ENCODE results near the gene OLA1.

DNA sequence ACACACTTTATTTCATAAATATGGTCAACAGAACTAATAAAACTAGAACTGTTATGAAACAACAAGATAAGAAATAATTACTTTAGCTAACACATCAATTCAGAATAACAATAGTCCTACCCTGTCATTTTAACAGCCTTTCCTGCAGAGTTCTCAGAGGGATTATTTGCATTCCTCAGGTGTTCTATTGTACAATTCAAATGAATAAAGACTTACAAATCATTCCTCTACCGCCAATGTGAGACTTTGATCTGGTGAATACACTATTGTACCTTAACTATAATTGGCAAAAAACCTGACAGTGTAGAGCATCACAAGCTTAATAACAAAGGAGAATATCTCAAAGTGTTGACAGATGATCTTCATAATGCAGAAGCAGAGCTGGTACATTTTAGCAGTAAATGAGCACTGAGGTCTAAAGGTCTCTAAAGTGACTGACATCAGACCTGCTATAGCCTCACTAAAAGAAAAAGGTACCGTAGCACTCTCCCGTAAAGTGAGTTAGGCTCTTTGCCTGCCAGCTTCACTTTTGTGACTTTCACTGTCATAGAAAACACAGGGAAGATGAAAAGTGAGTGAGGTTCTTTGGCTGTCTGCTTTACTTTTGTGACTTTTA is 164.4 kb downstream of the OLA1 start:
- TF ChIP-seq, protein P1, sequence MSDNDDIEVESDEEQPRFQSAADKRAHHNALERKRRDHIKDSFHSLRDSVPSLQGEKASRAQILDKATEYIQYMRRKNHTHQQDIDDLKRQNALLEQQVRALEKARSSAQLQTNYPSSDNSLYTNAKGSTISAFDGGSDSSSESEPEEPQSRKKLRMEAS (CRISPR knock-in tag; IDR thresholded peaks at IDR 0.05), result no peak
- TF ChIP-seq, protein P2, sequence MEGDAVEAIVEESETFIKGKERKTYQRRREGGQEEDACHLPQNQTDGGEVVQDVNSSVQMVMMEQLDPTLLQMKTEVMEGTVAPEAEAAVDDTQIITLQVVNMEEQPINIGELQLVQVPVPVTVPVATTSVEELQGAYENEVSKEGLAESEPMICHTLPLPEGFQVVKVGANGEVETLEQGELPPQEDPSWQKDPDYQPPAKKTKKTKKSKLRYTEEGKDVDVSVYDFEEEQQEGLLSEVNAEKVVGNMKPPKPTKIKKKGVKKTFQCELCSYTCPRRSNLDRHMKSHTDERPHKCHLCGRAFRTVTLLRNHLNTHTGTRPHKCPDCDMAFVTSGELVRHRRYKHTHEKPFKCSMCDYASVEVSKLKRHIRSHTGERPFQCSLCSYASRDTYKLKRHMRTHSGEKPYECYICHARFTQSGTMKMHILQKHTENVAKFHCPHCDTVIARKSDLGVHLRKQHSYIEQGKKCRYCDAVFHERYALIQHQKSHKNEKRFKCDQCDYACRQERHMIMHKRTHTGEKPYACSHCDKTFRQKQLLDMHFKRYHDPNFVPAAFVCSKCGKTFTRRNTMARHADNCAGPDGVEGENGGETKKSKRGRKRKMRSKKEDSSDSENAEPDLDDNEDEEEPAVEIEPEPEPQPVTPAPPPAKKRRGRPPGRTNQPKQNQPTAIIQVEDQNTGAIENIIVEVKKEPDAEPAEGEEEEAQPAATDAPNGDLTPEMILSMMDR (IDR thresholded peaks at IDR 0.05), result no peak
- TF ChIP-seq SP1 (CRISPR knock-in tag; conservative IDR thresholded peaks at IDR 0.05) (no peak), NFE2L1 (CRISPR knock-in tag; IDR thresholded peaks at IDR 0.05) (no peak), FOXJ3 (CRISPR knock-in tag; IDR thresholded peaks at IDR 0.05; ENCODE audit: borderline replicate concordance) (no peak), JAZF1 (CRISPR knock-in tag; IDR thresholded peaks at IDR 0.05) (no peak), ZNF263 (CRISPR knock-in tag; IDR thresholded peaks at IDR 0.05; ENCODE audit: low read depth) (no peak), ZNF423 (CRISPR knock-in tag; IDR thresholded peaks at IDR 0.05) (no peak), JUN (CRISPR knock-in tag; IDR thresholded peaks at IDR 0.05) (no peak)
- TF ChIP-seq, protein P3, sequence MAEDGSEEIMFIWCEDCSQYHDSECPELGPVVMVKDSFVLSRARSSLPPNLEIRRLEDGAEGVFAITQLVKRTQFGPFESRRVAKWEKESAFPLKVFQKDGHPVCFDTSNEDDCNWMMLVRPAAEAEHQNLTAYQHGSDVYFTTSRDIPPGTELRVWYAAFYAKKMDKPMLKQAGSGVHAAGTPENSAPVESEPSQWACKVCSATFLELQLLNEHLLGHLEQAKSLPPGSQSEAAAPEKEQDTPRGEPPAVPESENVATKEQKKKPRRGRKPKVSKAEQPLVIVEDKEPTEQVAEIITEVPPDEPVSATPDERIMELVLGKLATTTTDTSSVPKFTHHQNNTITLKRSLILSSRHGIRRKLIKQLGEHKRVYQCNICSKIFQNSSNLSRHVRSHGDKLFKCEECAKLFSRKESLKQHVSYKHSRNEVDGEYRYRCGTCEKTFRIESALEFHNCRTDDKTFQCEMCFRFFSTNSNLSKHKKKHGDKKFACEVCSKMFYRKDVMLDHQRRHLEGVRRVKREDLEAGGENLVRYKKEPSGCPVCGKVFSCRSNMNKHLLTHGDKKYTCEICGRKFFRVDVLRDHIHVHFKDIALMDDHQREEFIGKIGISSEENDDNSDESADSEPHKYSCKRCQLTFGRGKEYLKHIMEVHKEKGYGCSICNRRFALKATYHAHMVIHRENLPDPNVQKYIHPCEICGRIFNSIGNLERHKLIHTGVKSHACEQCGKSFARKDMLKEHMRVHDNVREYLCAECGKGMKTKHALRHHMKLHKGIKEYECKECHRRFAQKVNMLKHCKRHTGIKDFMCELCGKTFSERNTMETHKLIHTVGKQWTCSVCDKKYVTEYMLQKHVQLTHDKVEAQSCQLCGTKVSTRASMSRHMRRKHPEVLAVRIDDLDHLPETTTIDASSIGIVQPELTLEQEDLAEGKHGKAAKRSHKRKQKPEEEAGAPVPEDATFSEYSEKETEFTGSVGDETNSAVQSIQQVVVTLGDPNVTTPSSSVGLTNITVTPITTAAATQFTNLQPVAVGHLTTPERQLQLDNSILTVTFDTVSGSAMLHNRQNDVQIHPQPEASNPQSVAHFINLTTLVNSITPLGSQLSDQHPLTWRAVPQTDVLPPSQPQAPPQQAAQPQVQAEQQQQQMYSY (CRISPR knock-in tag; IDR thresholded peaks at IDR 0.05), result no peak
- TF ChIP-seq, protein P4, sequence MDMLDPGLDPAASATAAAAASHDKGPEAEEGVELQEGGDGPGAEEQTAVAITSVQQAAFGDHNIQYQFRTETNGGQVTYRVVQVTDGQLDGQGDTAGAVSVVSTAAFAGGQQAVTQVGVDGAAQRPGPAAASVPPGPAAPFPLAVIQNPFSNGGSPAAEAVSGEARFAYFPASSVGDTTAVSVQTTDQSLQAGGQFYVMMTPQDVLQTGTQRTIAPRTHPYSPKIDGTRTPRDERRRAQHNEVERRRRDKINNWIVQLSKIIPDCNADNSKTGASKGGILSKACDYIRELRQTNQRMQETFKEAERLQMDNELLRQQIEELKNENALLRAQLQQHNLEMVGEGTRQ (CRISPR knock-in tag; IDR thresholded peaks at IDR 0.05), result no peak
- TF ChIP-seq, protein P5, sequence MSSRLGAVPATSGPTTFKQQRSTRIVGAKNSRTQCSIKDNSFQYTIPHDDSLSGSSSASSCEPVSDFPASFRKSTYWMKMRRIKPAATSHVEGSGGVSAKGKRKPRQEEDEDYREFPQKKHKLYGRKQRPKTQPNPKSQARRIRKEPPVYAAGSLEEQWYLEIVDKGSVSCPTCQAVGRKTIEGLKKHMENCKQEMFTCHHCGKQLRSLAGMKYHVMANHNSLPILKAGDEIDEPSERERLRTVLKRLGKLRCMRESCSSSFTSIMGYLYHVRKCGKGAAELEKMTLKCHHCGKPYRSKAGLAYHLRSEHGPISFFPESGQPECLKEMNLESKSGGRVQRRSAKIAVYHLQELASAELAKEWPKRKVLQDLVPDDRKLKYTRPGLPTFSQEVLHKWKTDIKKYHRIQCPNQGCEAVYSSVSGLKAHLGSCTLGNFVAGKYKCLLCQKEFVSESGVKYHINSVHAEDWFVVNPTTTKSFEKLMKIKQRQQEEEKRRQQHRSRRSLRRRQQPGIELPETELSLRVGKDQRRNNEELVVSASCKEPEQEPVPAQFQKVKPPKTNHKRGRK (CRISPR knock-in tag; IDR thresholded peaks at IDR 0.05; ENCODE audit: borderline replicate concordance), result no peak

All from WTC11 (cell line).